ENCODE measurements around the gene MCFD2. TPM values are rescaled to one million over a fixed set of nuclear protein-coding genes. Genes with fewer than 3 reads are reported as not detected.
A peak's percentile ranks its signal among the peaks of the same experiment; 100 is the strongest.
"Not testable (repeated sequence)": the region's sequence is repeated elsewhere in the genome, so short reads cannot be mapped to it uniquely, and the experiment has no call there.

MCFD2 gene
- total RNA-seq, 1 experiment from 2014 or later, result 127 TPM

DNA sequence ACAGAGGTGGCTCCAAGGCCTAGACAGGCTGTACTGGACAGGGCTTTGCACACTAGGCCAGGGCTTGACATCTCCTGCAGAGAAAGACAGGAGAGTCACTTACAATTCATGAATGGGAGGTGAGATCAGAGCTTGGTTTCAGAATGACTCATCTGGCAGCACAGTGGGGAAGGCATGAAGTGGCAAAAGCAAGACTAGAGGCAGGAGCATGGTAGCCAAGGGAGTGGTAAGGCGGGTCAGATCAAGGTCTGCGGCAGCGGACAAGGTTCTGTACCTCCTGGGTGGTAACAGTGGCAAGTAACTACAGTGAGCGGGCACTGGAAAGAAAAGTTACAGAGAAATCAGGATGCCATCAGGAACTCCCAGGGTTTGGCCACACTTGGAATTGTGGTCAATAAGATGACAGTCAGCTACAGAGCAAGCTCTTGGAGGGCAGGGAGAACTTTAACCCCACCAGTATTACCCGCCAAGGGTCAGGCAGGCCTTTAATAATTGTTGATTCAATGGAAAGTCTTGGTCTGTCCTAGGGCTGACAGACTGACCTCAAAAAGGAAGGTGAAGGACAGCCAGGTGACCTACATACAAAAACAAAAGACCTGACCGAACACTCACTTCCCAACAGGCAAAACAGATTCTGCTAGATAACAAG lies 5.7 kb downstream of the MCFD2 start:
- in situ Hi-C loops (cut with HindIII; ENCODE audit: low sequenced_read_pairs), result no loop called here
- peak; percentile 15 for DNase-seq (ENCODE audit: low spot score)

GRCh38 chr2:46909150-46909549 lies 6.5 kb downstream of the MCFD2 start:
- in situ Hi-C loops (cut with HindIII; ENCODE audit: low sequenced_read_pairs), result no loop called here
- DNase-seq (ENCODE audit: low spot score), result no peak

GRCh38 chr2:46904908-46905678 lies 10.5 kb downstream of the MCFD2 start:
- in situ Hi-C loops (cut with HindIII; ENCODE audit: low sequenced_read_pairs); DNase-seq (ENCODE audit: low spot score): not testable (repeated sequence)

- in situ Hi-C loops (cut with HindIII; ENCODE audit: low sequenced_read_pairs); DNase-seq (ENCODE audit: low spot score): not testable (repeated sequence)
These were observed 12.6 kb downstream of the MCFD2 start for GRCh38 chr2:46902980-46903379.

GRCh38 chr2:46902465-46902864 lies 13.1 kb downstream of the MCFD2 start:
- DNase-seq (ENCODE audit: low spot score), result no peak
- in situ Hi-C loops (cut with HindIII; ENCODE audit: low sequenced_read_pairs), result no loop called here

DNA sequence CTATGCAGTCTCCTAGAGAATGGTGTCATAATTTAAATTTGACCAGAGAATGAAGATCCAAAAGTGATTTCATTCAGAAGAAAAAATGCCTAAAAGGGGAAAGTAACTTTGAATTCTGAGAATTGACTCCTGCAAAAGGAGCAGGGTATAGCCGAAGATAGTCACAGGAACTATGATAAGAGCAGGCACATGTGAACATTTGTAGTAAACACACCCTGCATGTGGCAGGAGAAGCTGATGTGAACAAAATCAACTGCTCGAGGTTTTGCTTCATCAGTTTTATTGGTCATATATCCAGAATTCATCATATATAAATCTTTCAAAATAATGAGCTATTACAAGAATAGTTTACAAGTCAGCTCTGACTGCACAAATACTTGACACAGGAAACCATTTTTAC lies 14.0 kb downstream of the MCFD2 start:
- DNase-seq (ENCODE audit: low spot score), result no peak
- in situ Hi-C loops (cut with HindIII; ENCODE audit: low sequenced_read_pairs), result no loop called here

DNA sequence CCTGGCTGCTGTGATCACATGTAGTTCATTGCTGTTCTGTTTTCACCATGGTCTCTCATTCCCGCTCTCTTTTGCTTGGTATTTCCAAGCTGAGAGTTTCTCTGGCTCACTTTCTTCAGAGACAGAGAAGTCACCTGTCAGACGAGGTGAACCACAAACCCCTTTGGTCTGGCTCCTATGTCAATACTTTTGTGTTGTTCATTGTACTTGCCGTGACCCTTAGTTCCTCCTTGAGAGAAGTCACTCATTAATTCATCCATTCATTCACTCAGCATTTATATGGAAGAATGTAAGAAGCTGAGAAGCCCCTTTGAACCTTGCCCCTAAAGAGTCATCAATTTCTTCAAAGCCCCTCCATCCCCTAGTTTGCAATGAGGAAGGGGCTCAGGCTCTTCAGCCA lies 15.2 kb downstream of the MCFD2 start:
- no peak for DNase-seq (ENCODE audit: low spot score)
- in situ Hi-C loops (cut with HindIII; ENCODE audit: low sequenced_read_pairs), result no loop called here

- no peak for DNase-seq (ENCODE audit: low spot score)
- in situ Hi-C loops (cut with HindIII; ENCODE audit: low sequenced_read_pairs), result no loop called here
These were observed 16.6 kb downstream of the MCFD2 start for GRCh38 chr2:46899053-46899452.

DNA sequence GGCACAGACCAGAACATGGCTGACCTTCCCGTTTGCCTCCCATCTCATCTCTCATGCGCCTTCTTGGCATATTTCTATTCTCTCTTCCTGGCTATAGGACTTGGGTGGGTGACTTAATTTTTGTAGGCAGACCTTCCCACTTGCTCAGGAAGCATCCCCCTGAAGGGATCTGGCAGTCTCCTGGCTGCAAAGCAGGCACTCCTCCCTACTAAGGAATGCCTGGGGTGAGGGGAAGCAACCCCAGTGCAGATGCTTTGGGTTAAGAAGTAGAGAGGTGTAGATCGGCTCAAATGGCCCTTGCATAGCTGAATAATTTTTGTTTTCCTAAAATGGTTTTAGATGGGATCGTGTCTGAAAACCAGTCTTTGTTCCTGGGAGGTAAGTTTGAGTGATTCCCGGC lies 17.6 kb downstream of the MCFD2 start:
- in situ Hi-C loops (cut with HindIII; ENCODE audit: low sequenced_read_pairs), result no loop called here
- no peak for DNase-seq (ENCODE audit: low spot score)

GRCh38 chr2:46893269-46893939 lies 22.2 kb downstream of the MCFD2 start:
- DNase-seq (ENCODE audit: low spot score), result no peak
- in situ Hi-C loops (cut with HindIII; ENCODE audit: low sequenced_read_pairs), result no loop called here

DNA sequence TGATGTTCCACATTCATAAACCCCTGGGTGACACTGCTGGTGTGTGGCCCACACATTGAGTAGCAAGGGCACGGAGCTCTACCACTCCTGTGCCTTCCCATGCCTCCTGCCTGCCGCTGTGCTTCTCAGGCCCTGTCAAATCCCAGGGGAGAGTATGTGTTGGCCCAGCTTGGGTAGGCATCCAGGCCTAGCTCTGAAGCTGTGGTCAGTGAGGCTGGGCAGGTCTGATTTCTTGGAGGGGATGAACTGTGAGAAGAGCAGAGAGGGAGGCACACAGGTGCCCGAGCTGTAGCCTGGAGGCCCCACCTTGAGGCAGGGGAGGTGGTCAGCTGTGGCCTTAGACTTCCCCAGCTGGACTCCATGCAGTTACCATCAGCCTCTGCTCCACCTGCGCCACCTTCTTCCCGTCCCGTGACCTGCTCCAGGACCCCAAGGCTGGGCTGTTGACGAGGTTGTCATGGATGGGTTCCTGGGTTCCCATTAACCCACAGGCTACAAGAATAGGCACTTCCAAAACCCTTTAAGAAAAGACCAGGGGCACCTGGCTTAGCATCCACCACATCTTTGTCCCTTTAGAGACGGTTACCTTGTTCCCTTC lies 23.6 kb downstream of the MCFD2 start:
- DNase-seq (ENCODE audit: low spot score), result no peak
- in situ Hi-C loops (cut with HindIII; ENCODE audit: low sequenced_read_pairs), result no loop called here

- no peak for DNase-seq (ENCODE audit: low spot score)
- in situ Hi-C loops (cut with HindIII; ENCODE audit: low sequenced_read_pairs), result no loop called here
These were observed 27.1 kb downstream of the MCFD2 start for GRCh38 chr2:46888421-46888952.

- in situ Hi-C loops (cut with HindIII; ENCODE audit: low sequenced_read_pairs), result no loop called here
- DNase-seq (ENCODE audit: low spot score), result no peak
These were observed 28.3 kb downstream of the MCFD2 start for GRCh38 chr2:46887028-46887885.

- in situ Hi-C loops (cut with HindIII; ENCODE audit: low sequenced_read_pairs), result no loop called here
- DNase-seq (ENCODE audit: low spot score), result no peak
These were observed 29.2 kb downstream of the MCFD2 start for GRCh38 chr2:46886268-46887027.

DNA sequence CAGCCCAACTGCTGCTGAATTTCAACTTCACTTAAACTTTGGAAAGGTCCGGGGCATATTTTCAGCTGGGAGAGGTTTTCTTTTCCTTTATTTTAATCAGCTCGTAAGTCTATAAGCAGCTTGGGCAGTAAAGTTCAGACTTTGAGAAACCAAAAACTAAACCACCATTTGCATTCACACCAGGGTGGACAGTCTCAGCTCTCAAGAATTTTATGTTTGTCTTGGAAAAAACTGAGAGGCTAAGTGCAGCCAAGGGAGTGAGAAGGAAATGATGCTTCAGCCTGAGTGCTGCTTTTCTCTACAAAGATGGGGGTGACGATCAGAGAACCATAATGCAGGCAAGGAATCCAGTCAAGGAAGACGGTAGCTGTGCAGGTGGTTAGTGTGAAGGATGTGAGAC lies 30.2 kb downstream of the MCFD2 start:
- in situ Hi-C loops (cut with HindIII; ENCODE audit: low sequenced_read_pairs), result no loop called here
- DNase-seq (ENCODE audit: low spot score), result no peak

GRCh38 chr2:46879511-46879910 lies 36.1 kb downstream of the MCFD2 start:
- no peak for DNase-seq (ENCODE audit: low spot score)
- in situ Hi-C loops (cut with HindIII; ENCODE audit: low sequenced_read_pairs), result no loop called here

- in situ Hi-C loops (cut with HindIII; ENCODE audit: low sequenced_read_pairs), result no loop called here
- no peak for DNase-seq (ENCODE audit: low spot score)
These were observed 36.7 kb downstream of the MCFD2 start for GRCh38 chr2:46878886-46879285.

DNA sequence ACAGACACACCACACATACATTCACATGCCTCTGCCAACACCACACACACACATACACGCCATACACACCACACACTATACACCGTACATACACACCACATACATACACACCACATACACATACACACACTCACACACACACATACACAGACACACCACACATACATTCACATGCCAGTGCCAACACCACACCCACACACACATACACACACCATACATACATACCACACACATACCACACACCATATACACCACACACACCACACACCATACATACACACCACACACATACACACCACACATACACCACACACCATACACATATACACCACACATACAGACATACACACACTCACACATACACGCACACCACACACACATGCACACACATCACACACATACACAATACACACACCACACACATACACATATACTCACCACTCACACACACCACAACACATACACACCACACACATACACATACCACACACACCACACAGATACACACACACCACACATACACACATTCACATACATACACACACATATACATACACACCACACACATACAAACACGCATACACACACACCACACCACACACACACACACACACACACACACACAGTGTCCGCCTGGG lies 37.2 kb downstream of the MCFD2 start:
- in situ Hi-C loops (cut with HindIII; ENCODE audit: low sequenced_read_pairs), result no loop called here
- no peak for DNase-seq (ENCODE audit: low spot score)

All from G401 (cell line).